ENCODE measurements around the gene CLEC11A. TPM values are rescaled to one million over a fixed set of nuclear protein-coding genes. Genes with fewer than 3 reads are reported as not detected.
A peak's percentile ranks its signal among the peaks of the same experiment; 100 is the strongest.
"Not testable (repeated sequence)": the region's sequence is repeated elsewhere in the genome, so short reads cannot be mapped to it uniquely, and the experiment has no call there.

Gene CLEC11A
- total RNA-seq, 1 experiment from 2014 or later, result 59.1 TPM

DNA sequence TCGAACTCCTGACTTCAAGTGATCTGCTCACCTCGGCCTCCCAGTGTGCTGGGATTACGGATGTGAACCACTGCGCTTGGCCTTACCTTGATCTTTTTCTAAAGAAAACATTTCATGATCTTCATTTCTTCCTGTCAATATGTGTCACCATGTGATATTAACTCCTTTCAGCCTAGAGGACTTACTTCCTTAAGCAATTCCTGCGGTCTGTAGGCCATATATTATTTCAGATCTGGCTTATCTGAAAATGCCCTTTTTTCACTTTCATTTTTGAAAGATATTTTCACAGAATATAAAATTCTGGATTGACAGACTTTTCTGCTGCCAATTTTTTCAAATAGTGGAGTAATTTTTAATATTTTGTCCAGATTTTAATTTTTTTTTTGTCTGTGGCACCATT lies 45.1 kb downstream of the CLEC11A start:
- Histone ChIP-seq H3K9me3 (ENCODE audit: low read depth, low read length, poor library complexity, severe bottlenecking) (no peaks in the 10 kb centered on the region), H3K27ac (ENCODE audit: low read depth, low read length, poor library complexity, severe bottlenecking) (no peak overlapping the region), H3K36me3 (ENCODE audit: insufficient read depth, low read length, poor library complexity, severe bottlenecking) (no peaks in the 10 kb centered on the region), H3K27me3 (replicated peaks; ENCODE audit: insufficient read depth, low read depth, low read length, poor library complexity) (no peaks in the 10 kb centered on the region), H3K4me1 (ENCODE audit: insufficient read depth, low read length, poor library complexity, severe bottlenecking) (no peaks in the 10 kb centered on the region), H3K4me3 (ENCODE audit: low read depth, low read length, poor library complexity, severe bottlenecking) (no peak overlapping the region)
- ChIA-PET CTCF (no interaction called here), POLR2A (ENCODE audit: low non-redundant PET) (no interaction called here)
- TF ChIP-seq, protein P1, sequence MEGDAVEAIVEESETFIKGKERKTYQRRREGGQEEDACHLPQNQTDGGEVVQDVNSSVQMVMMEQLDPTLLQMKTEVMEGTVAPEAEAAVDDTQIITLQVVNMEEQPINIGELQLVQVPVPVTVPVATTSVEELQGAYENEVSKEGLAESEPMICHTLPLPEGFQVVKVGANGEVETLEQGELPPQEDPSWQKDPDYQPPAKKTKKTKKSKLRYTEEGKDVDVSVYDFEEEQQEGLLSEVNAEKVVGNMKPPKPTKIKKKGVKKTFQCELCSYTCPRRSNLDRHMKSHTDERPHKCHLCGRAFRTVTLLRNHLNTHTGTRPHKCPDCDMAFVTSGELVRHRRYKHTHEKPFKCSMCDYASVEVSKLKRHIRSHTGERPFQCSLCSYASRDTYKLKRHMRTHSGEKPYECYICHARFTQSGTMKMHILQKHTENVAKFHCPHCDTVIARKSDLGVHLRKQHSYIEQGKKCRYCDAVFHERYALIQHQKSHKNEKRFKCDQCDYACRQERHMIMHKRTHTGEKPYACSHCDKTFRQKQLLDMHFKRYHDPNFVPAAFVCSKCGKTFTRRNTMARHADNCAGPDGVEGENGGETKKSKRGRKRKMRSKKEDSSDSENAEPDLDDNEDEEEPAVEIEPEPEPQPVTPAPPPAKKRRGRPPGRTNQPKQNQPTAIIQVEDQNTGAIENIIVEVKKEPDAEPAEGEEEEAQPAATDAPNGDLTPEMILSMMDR (conservative IDR thresholded peaks at IDR 0.05; ENCODE audit: low read depth, low read length), result no peak
- no peak for TF ChIP-seq EZH2 (IDR thresholded peaks at IDR 0.05; ENCODE audit: borderline replicate concordance, low read depth, low read length, poor library complexity, severe bottlenecking)
- no TSS peak for BruUV-seq (replicated peaks)
- intact Hi-C loops (cut with micrococcal nuclease; ENCODE audit: unreplicated experiment), result no loop called here
- DNase-seq (ENCODE audit: low spot score), result no peak

DNA sequence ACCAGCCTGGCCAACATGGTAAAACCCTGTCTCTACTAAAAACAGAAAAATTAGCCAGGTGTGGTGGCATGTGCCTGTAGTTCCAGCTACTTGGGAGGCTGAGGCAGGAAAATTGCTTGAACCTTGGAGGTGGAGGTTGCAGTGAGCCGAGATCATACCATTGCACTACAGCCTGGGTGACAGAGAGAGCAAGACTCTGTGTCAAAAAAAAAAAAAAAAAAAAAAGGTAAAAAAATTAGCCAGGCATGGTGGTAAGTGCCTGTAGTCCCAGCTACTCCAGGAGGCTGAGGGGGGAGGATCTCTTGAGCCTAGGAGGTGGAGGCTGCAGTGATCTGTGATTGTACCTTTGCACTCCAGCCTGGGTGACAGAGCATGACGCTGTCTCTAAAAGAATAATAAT lies 47.0 kb downstream of the CLEC11A start, which contains the start of gene GPR32:
GPR32 (plus strand) TSS at position 301 of the 400 bp plus-strand sequence. CDS start 137 bp downstream, outside the sequence.
- POLR2A ChIA-PET (ENCODE audit: low non-redundant PET), result not testable (repeated sequence)

DNA sequence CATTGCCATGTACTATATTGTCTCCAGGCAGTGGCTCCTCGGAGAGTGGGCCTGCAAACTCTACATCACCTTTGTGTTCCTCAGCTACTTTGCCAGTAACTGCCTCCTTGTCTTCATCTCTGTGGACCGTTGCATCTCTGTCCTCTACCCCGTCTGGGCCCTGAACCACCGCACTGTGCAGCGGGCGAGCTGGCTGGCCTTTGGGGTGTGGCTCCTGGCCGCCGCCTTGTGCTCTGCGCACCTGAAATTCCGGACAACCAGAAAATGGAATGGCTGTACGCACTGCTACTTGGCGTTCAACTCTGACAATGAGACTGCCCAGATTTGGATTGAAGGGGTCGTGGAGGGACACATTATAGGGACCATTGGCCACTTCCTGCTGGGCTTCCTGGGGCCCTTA lies 47.7 kb downstream of the CLEC11A start:
- H3K4me3 ChIP-seq (ENCODE audit: low read depth, low read length, poor library complexity, severe bottlenecking), result no peak overlapping the region
- CTCF ChIA-PET, result no interaction called here
- H3K4me1 ChIP-seq (ENCODE audit: insufficient read depth, low read length, poor library complexity, severe bottlenecking), result no peaks in the 10 kb centered on the region
- no TSS peak for BruUV-seq (replicated peaks)
- H3K9me3 ChIP-seq (ENCODE audit: low read depth, low read length, poor library complexity, severe bottlenecking), result no peaks in the 10 kb centered on the region
- no peaks in the 10 kb centered on the region for H3K27me3 ChIP-seq (replicated peaks; ENCODE audit: insufficient read depth, low read depth, low read length, poor library complexity)
- POLR2A ChIA-PET (ENCODE audit: low non-redundant PET), result no interaction called here
- no peak for TF ChIP-seq EZH2 (IDR thresholded peaks at IDR 0.05; ENCODE audit: borderline replicate concordance, low read depth, low read length, poor library complexity, severe bottlenecking)
- TF ChIP-seq, protein P1 (conservative IDR thresholded peaks at IDR 0.05; ENCODE audit: low read depth, low read length), result no peak
- DNase-seq (ENCODE audit: low spot score), result no peak
- H3K27ac ChIP-seq (ENCODE audit: low read depth, low read length, poor library complexity, severe bottlenecking), result no peak overlapping the region
- no peaks in the 10 kb centered on the region for H3K36me3 ChIP-seq (ENCODE audit: insufficient read depth, low read length, poor library complexity, severe bottlenecking)
- intact Hi-C loops (cut with micrococcal nuclease; ENCODE audit: unreplicated experiment), result no loop called here

More for the DNA sequence above, 47.0 kb downstream of the CLEC11A start, which contains the start of gene GPR32:
- CTCF ChIA-PET; H3K36me3 ChIP-seq (ENCODE audit: insufficient read depth, low read length, poor library complexity, severe bottlenecking); intact Hi-C loops (cut with micrococcal nuclease; ENCODE audit: unreplicated experiment); H3K4me1 ChIP-seq (ENCODE audit: insufficient read depth, low read length, poor library complexity, severe bottlenecking); DNase-seq (ENCODE audit: low spot score); BruUV-seq (replicated peaks); H3K4me3 ChIP-seq (ENCODE audit: low read depth, low read length, poor library complexity, severe bottlenecking); H3K27me3 ChIP-seq (replicated peaks; ENCODE audit: insufficient read depth, low read depth, low read length, poor library complexity); H3K9me3 ChIP-seq (ENCODE audit: low read depth, low read length, poor library complexity, severe bottlenecking); H3K27ac ChIP-seq (ENCODE audit: low read depth, low read length, poor library complexity, severe bottlenecking): not testable (repeated sequence)

DNA sequence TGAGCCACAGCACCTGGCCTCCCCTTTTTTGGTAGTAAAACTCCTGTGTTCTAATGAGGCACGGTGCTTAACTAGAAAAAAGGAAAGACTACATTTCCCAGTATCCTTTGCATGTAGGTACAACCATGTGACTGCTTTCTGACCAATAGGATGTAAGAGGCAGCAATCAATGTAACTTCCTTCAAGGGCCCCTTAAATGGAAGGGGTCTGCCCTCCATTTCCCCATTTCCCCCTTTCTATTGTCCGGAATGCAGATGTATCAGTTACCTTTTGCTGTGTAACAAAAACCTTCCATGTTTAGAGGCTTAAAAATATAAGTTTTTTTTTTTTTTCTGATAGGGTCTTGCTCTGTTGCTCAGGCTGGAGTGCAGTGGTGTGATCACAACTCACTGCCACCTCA lies 49.3 kb downstream of the CLEC11A start:
- H3K4me1 ChIP-seq (ENCODE audit: insufficient read depth, low read length, poor library complexity, severe bottlenecking), result peaks cover under 1% of the 10 kb centered on the region
- ChIA-PET CTCF (no interaction called here), POLR2A (ENCODE audit: low non-redundant PET) (no interaction called here)
- H3K27ac ChIP-seq (ENCODE audit: low read depth, low read length, poor library complexity, severe bottlenecking), result no peak overlapping the region
- no peaks in the 10 kb centered on the region for H3K36me3 ChIP-seq (ENCODE audit: insufficient read depth, low read length, poor library complexity, severe bottlenecking)
- BruUV-seq (replicated peaks), result no TSS peak
- no peaks in the 10 kb centered on the region for H3K27me3 ChIP-seq (replicated peaks; ENCODE audit: insufficient read depth, low read depth, low read length, poor library complexity)
- no peaks in the 10 kb centered on the region for H3K9me3 ChIP-seq (ENCODE audit: low read depth, low read length, poor library complexity, severe bottlenecking)
- peak; percentile 52 for DNase-seq (ENCODE audit: low spot score)
- H3K4me3 ChIP-seq (ENCODE audit: low read depth, low read length, poor library complexity, severe bottlenecking), result no peak overlapping the region
- intact Hi-C loops (cut with micrococcal nuclease; ENCODE audit: unreplicated experiment), result no loop called here
- TF ChIP-seq, protein P1 (conservative IDR thresholded peaks at IDR 0.05; ENCODE audit: low read depth, low read length), result no peak
- TF ChIP-seq EZH2 (IDR thresholded peaks at IDR 0.05; ENCODE audit: borderline replicate concordance, low read depth, low read length, poor library complexity, severe bottlenecking), result no peak

DNA sequence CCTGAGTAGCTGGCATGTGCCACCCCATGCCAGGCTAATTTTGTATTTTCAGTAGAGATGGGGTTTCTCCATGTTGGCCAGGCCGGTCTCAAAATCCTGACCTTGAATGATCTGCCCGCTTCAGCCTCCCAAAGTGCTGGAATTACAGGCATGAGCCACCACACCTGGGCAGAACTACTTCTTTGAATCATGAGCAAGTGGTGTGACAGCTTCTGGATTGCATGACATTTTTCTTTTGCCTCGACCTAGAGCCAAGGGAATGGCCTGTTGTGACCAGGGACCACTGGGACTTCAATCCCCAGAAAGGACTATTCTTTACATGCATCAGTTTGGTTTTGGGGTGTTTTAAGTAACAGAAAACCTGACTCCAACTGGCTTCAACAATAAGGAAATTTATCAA lies 49.7 kb downstream of the CLEC11A start:
- BruUV-seq (replicated peaks); DNase-seq (ENCODE audit: low spot score); H3K9me3 ChIP-seq (ENCODE audit: low read depth, low read length, poor library complexity, severe bottlenecking); intact Hi-C loops (cut with micrococcal nuclease; ENCODE audit: unreplicated experiment); H3K27ac ChIP-seq (ENCODE audit: low read depth, low read length, poor library complexity, severe bottlenecking); H3K36me3 ChIP-seq (ENCODE audit: insufficient read depth, low read length, poor library complexity, severe bottlenecking); H3K4me1 ChIP-seq (ENCODE audit: insufficient read depth, low read length, poor library complexity, severe bottlenecking); POLR2A ChIA-PET (ENCODE audit: low non-redundant PET); H3K4me3 ChIP-seq (ENCODE audit: low read depth, low read length, poor library complexity, severe bottlenecking); H3K27me3 ChIP-seq (replicated peaks; ENCODE audit: insufficient read depth, low read depth, low read length, poor library complexity); CTCF ChIA-PET: not testable (repeated sequence)
